GM19395 (cell line): ENCODE results near the gene PLB1.
"Not testable (repeated sequence)": the region's sequence is repeated elsewhere in the genome, so short reads cannot be mapped to it uniquely, and the experiment has no call there.

Experiments used
- ATAC-seq: cut with Tn5 transposase; IDR thresholded peaks from one replicate; pipeline ENCODE4 v1.9.1; 2021; ENCODE audit warnings: mild to moderate bottlenecking, moderate library complexity; ENCODE audit not compliant: unreplicated experiment

The PLB1 gene

DNA sequence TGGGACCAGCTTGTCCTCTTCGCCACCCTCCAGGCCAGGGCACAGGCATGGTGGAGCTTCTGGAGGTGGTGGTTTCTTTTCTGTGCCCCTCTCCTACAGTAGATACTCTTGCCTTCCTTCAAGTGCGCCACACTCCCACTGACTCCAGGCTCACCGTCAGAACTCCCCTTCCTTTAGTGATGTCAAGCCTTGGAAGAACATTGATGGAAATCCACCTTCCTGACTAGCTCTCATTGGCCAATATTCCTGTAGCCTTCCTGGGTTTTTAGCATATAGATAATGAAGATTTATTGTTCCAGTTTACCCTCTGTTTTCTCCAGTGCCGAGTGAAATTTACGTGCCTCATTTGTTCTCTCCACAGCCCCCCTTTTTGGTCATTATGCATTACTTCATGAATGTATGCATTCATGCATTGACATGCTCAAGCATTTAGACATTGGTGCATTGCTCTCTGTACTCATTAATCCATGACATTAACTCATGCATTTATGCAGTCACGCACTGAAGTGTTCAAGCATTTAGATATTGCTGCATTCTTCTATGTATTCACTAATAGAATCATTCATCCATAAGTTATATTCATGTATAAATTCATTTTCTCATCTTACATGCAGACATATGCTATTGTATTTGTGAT lies 37.3 kb downstream of the PLB1 start:
- no peak for ATAC-seq

DNA sequence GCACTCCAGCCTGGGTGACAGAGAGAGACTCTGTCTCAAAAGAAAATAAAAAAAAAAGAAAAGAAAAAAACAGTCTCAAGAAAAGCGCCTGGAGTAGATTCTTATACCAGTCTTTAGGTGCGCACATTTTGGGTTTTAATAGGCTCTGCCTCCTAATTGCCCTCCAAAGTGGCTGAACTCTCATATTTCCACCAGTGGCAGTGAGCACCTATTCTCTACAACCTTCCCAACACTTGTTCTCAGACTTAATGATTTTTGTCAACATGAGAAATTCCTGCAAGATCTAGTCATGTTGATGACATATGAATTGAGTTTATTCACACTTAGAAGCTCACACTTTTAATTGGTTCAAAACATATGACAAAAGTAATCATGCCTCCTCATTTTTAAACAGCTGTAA lies 39.0 kb downstream of the PLB1 start:
- no peak for ATAC-seq

- ATAC-seq = no peak
Measured at GRCh38 chr2:28538134-28538533, 42.3 kb downstream of the PLB1 start.

GRCh38 chr2:28538652-28539051 lies 42.8 kb downstream of the PLB1 start:
- no peak for ATAC-seq

DNA sequence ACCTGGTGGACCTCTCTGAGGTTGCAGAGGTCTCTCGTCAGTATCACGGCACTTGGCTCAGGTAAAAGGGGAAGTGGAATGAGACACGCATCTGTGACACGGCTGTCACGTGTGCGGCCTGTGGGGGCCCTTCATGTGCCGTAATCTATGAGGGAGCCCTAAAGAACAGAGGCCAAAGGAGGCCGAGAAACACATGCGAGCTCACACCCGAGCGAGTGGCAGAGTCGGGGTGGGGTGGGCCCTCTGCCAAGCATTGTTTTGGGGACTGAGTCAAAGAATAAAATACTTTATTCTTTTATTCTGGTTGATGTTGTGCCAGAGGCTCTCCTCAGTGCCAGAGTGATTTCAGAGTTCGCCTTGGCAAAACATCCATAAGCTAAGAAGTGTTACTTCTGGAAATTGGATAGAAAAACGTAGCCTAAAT lies 43.3 kb downstream of the PLB1 start:
- no peak for ATAC-seq

DNA sequence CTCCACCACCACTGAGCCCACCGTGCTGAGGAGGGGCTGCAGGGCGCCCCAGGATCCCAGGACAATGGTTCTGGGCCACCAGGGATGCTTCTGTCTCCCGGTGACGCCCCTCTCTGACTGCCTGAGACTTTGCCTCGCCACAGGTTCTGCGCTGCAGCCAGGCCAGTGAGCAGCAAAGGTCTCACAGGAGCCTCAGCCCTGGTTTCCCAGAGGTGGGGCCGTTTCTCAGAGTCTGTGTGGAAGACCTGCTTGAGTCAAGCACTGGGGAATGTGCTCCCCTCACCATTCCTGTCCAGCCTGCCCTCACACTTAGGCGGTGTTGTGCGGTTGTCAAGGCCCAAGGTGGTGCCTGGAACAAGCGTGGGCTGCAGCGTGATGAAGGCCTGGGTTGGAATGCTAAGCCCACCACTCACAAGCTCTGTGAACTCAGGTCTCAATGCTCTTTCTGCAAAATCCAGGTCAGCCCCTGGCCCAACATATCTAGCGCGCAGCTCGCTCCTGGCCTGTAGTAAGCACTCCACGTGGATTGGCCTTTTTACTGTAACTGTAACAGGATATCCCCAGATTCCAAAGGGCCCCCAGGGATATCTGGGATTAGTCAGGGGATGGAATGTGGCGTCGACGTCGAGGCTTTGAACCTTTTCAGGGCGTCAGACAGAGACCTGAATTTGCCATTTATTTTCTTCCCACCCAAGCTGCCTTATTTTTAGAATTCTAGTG lies 47.6 kb downstream of the PLB1 start:
- no peak for ATAC-seq

DNA sequence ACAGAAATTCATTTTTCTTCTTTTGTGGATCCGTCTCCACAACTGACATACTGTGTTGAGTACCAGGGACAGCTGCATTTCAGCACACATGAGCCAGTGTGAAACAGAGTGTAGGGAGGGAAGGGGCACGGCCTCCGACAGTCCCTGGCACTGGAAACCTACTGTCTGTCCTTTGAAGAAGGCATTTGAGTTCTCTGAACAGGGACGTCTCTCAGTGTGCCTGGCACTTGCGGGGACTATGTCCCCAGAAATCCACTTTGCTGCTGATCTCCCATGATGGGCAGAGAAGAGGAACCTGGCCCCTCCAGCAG lies 48.1 kb downstream of the PLB1 start:
- no peak for ATAC-seq

GRCh38 chr2:28544405-28544921 lies 48.6 kb downstream of the PLB1 start:
- ATAC-seq = no peak

DNA sequence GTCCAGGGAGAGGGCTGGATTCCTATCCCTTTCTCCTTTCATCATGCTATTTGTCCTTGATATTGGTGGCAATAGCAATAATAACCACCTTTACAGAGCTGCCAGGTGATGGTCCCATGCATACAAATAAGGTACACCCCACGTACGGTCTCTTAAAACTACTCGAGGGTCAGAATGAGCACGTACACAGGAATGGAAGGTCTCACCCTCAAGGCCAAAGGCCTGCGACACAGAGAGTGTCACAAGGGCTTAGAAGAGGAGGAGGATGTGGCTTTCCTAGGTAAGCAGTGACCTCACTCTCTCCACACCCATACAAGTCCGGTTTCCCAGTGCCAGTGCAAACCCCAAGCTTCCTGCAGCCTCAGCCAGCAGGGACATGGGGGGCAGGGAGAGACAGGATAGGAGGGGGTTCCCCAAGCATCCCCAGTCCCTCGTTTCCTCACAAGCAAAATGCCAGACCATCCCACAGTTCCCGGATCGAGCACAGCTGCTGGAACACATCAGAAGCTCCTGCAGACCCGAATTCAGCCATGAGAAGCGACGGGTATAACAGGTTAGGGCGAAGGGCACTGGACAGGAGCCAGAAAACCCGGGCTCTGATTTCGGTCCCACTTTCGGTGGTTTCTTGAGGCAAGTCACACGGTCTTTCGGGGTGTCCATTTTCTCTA lies 49.2 kb downstream of the PLB1 start:
- ATAC-seq = no peak

- ATAC-seq = no peak
Measured at GRCh38 chr2:28545590-28546200, 49.8 kb downstream of the PLB1 start.

- ATAC-seq = no peak
Measured at GRCh38 chr2:28546242-28546641, 50.4 kb downstream of the PLB1 start.

DNA sequence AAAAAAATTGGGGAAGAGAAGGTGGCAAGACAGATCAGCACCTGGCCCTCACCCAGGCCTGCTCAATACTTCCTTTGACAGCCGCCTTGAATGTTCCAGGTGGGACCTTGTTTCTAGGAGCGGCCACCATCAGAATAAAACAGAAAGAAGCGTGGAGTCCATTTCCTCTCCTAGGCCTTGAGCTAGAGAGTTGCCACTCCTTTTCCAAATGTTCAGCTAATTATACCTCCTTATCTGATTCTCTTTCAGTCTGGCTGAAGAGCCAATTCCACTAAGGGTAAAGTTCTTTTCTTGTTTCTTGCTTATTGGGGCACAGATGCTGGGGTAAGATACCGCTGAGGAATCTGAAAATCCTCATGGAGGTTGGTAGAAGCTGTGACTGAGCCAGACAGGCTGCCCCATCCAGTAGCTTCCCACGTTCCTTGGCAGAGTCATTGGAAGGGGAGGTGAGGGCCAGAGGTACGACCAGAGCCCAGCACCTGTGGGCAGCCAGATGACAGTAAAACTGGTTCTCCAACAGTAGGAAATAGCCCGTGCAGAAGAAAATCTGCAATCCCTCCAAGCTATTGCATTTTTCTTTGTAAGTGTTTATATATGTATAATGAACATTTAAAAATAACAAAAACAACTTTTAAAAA lies 51.5 kb downstream of the PLB1 start:
- no peak for ATAC-seq

DNA sequence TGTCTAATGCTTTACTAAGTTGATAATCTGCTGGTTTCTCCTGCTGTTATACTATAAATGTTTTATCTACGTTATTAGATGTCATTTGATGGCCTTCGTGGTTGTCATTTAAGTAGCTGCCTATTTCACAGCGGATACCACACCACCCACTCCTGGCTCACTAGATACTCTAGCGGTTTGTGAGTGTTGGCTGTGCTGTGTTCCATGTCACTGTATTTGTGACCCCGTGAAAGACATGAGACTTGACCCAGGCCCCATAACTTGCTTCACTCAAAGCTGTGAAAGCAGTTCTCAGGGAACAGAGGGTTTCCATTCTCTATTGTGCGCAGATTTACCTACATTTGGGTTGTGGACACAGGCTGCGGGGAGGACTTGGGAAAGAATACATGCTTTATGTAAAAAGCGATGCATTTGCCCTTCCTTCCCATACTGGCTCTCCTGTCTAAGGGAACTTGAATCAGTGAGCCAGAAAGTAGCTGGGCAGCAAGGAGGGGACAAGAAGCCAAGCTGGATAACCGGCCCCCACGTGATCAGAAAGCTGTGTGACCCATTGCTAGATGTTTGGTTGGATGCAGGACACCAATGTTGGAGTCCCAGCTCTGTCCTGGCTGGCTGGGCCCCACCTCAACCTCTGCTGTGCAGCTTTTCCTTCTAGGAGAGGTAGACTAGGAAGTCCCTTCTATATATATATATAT lies 52.2 kb downstream of the PLB1 start:
- no peak for ATAC-seq

DNA sequence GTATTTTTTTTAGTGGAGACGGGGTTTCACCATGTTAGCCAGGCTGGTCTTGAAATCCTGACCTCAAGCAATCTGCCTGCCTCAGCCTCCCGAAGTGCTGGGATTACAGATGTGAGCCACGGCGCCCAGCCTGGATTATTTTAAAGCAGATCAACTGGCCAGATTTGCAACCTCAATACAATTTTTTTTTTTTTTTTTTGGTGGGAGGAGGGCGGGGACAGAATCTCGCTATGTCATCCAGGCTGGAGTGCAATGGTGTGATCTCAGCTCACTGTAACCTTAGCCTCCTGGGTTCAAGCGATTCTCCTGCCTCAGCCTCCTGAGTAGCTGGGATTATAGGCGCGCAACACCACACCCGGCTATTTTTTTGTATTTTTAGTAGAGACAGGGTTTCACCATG lies 54.5 kb downstream of the PLB1 start:
- not testable (repeated sequence) for ATAC-seq

DNA sequence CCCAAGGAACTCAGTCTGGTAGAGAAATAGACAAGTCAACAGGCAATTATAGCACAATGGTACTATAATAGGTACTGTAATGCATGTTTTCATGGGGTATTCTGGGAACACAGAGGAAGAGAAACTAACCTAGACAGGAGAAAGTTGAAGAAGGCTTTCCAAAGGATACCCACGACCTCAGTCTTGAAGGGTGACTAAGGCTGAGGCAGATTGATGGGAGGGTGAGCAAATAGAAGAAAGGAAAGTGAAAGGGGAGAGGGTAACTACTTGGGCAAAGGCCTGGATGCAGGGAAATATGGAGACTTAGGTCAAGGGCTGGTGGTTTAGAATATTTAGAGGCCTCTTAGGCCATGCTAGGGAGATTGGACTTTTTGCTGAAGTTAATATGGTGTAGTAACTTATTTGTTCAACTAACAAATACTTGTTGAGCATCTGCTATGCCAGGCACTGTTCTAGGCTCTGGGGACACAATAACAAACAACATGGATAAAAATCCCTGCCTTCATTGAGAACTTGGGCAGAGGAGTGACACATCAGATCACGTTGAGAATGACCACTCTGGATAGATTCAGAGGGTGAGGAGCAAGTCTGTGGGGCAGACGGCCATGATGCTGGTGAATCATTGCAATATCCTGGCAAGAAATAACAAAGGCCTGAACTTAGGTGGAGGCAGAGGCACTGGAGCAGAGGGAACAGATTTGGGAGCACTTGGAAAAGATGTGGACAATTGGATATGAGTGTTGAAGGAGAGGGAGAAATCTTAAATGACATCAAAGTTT lies 56.4 kb downstream of the PLB1 start:
- ATAC-seq = no peak

- no peak for ATAC-seq
Measured at GRCh38 chr2:28556303-28556702, 60.4 kb downstream of the PLB1 start.

DNA sequence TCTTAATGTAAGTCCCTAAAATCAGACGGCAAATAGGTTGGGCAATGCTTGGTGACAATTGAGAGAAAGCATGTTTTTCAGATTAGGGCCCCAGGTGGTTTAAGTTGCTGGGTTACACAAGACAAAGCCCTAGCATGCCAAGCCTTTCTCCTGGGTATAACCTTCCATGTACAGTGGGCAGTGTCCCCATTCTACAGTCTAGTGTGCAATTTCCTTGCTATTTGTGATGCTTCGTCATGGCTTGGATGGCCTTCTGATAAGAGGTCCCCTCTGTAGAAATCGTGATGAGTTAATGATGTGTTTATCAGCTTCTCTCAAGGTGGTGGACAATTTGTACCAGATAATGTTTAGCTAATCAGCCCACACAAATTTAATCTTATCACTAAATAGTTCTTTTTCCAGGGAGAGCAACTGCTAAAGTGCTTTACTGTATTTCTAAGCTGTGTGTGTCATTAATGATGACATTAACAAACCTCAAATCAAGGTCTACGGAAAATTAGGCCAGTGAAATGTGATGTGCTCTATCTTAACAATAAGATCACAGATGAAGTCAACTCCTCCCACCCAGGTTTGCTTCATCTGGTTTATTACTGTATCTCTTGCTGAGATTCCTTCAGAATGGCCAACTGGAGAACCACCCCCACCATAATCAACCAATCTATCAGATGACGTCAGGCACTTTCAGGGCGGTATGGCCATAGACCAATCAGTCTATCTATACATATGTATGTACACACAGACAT lies 61.7 kb downstream of the PLB1 start:
- no peak for ATAC-seq

- no peak for ATAC-seq
Measured at GRCh38 chr2:28558158-28558820, 62.4 kb downstream of the PLB1 start.

- ATAC-seq = no peak
Measured at GRCh38 chr2:28558918-28559317, 63.1 kb downstream of the PLB1 start.
